ENCODE results near the gene ACTRT2. TPM values are rescaled to one million over a fixed set of nuclear protein-coding genes. Genes with fewer than 3 reads are reported as not detected.

ACTRT2 gene
- total and polyA plus RNA-seq, 10 of the 15 experiments (the other 5 are each of a cell fraction or from before 2014, with no cell fraction given) = not detected

GRCh38 chr1:3036447-3037280 lies 15.4 kb downstream of the ACTRT2 start (continued):
- TF ChIP-seq, protein P1, sequence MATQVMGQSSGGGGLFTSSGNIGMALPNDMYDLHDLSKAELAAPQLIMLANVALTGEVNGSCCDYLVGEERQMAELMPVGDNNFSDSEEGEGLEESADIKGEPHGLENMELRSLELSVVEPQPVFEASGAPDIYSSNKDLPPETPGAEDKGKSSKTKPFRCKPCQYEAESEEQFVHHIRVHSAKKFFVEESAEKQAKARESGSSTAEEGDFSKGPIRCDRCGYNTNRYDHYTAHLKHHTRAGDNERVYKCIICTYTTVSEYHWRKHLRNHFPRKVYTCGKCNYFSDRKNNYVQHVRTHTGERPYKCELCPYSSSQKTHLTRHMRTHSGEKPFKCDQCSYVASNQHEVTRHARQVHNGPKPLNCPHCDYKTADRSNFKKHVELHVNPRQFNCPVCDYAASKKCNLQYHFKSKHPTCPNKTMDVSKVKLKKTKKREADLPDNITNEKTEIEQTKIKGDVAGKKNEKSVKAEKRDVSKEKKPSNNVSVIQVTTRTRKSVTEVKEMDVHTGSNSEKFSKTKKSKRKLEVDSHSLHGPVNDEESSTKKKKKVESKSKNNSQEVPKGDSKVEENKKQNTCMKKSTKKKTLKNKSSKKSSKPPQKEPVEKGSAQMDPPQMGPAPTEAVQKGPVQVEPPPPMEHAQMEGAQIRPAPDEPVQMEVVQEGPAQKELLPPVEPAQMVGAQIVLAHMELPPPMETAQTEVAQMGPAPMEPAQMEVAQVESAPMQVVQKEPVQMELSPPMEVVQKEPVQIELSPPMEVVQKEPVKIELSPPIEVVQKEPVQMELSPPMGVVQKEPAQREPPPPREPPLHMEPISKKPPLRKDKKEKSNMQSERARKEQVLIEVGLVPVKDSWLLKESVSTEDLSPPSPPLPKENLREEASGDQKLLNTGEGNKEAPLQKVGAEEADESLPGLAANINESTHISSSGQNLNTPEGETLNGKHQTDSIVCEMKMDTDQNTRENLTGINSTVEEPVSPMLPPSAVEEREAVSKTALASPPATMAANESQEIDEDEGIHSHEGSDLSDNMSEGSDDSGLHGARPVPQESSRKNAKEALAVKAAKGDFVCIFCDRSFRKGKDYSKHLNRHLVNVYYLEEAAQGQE (IDR thresholded peaks at IDR 0.05; ENCODE audit: low read depth, low read length) = no peak
- TF ChIP-seq RFX5 (IDR thresholded peaks at IDR 0.05; ENCODE audit: low read depth, low read length) (no peak), KDM1A (IDR thresholded peaks at IDR 0.05; ENCODE audit: borderline replicate concordance) (no peak), MYC (IDR thresholded peaks at IDR 0.05; ENCODE audit: insufficient read depth, insufficient read length, insufficient replicate concordance, low read length, severe bottlenecking) (no peak)

- FAIRE-seq = no peak
- TF ChIP-seq BCL3 (IDR thresholded peaks at IDR 0.05; ENCODE audit: borderline replicate concordance, insufficient read depth, low read depth, low read length, poor library complexity, severe bottlenecking) (no peak), EGR1 (IDR thresholded peaks at IDR 0.05; ENCODE audit: borderline replicate concordance in 1 of 2, low read depth in 2 of 2, low read length in 2 of 2) (no peak), CBX3 (IDR thresholded peaks at IDR 0.05; ENCODE audit: borderline replicate concordance, low read depth) (no peak), POU2F2 (IDR thresholded peaks at IDR 0.05; ENCODE audit: borderline replicate concordance, low read depth, low read length) (no peak), MEF2B (IDR thresholded peaks at IDR 0.05; ENCODE audit: partially characterized antibody, poor library complexity, severe bottlenecking) (no peak), WRNIP1 (IDR thresholded peaks at IDR 0.05; ENCODE audit: borderline replicate concordance, low read depth, low read length) (no peak)
- TF ChIP-seq, protein P2, sequence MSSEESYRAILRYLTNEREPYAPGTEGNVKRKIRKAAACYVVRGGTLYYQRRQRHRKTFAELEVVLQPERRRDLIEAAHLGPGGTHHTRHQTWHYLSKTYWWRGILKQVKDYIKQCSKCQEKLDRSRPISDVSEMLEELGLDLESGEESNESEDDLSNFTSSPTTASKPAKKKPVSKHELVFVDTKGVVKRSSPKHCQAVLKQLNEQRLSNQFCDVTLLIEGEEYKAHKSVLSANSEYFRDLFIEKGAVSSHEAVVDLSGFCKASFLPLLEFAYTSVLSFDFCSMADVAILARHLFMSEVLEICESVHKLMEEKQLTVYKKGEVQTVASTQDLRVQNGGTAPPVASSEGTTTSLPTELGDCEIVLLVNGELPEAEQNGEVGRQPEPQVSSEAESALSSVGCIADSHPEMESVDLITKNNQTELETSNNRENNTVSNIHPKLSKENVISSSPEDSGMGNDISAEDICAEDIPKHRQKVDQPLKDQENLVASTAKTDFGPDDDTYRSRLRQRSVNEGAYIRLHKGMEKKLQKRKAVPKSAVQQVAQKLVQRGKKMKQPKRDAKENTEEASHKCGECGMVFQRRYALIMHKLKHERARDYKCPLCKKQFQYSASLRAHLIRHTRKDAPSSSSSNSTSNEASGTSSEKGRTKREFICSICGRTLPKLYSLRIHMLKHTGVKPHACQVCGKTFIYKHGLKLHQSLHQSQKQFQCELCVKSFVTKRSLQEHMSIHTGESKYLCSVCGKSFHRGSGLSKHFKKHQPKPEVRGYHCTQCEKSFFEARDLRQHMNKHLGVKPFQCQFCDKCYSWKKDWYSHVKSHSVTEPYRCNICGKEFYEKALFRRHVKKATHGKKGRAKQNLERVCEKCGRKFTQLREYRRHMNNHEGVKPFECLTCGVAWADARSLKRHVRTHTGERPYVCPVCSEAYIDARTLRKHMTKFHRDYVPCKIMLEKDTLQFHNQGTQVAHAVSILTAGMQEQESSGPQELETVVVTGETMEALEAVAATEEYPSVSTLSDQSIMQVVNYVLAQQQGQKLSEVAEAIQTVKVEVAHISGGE (CRISPR knock-in tag; IDR thresholded peaks at IDR 0.05) = no peak
Measured at GRCh38 chr1:3037281-3038040, 16.2 kb downstream of the ACTRT2 start.

More at GRCh38 chr1:3037281-3038040, 16.2 kb downstream of the ACTRT2 start:
- WGBS (ENCODE audit: insufficient coverage, insufficient replicate concordance, low lambda C conversion rate, missing lambda C conversion rate) = 43% methylated on average over 28 of the region's 32 CpGs
- ChIA-PET CTCF (no interaction called here), RAD21 (ENCODE audit: unreplicated experiment) (no interaction called here), SMC1A (ENCODE audit: uncharacterized antibody, unreplicated experiment) (no interaction called here), POLR2A (no interaction called here)
- Histone ChIP-seq H3K4me2 (ENCODE audit: control insufficient read depth, insufficient read depth) (no peak overlapping the region), H3K9ac (ENCODE audit: control insufficient read depth, insufficient read depth, low read length) (no peak overlapping the region), H3K36me3 (ENCODE audit: control insufficient read depth in 2 of 2, insufficient read depth in 2 of 2, low read length in 1 of 2) (no peaks in the 10 kb centered on the region), H3K4me3 (no peak overlapping the region), H3K4me1 (ENCODE audit: control insufficient read depth, insufficient read depth, low read length) (no peaks in the 10 kb centered on the region), H2AFZ (ENCODE audit: control insufficient read depth, low read depth, low read length) (no peak overlapping the region), H3K27ac (ENCODE audit: control insufficient read depth, insufficient read depth) (no peak overlapping the region), H3K9me3 (replicated peaks; ENCODE audit: control insufficient read depth, insufficient read depth, low read length) (no peaks in the 10 kb centered on the region), H4K20me1 (ENCODE audit: control insufficient read depth, insufficient read depth) (no peaks in the 10 kb centered on the region), H3K27me3 (replicated peaks in 1 of 2; ENCODE audit: control insufficient read depth in 2 of 2, insufficient read depth in 2 of 2, low read length in 1 of 2) (no peaks in the 10 kb centered on the region), H3K79me2 (ENCODE audit: control insufficient read depth, insufficient read depth, low read length) (no peaks in the 10 kb centered on the region)
- BruUV-seq (replicated peaks) = no TSS peak
- in situ Hi-C loops (cut with MboI) = no loop called here
- ATAC-seq (no peak), DNase-seq (ENCODE audit: low read depth, low spot score) (no peak)
- intact Hi-C loops (cut with micrococcal nuclease; ENCODE audit: unreplicated experiment) = no loop called here

All from GM12878 (cell line).